ENCODE results near the gene SV2C.
"Not testable (repeated sequence)": the region's sequence is repeated elsewhere in the genome, so short reads cannot be mapped to it uniquely, and the experiment has no call there.

SV2C gene, protein sequence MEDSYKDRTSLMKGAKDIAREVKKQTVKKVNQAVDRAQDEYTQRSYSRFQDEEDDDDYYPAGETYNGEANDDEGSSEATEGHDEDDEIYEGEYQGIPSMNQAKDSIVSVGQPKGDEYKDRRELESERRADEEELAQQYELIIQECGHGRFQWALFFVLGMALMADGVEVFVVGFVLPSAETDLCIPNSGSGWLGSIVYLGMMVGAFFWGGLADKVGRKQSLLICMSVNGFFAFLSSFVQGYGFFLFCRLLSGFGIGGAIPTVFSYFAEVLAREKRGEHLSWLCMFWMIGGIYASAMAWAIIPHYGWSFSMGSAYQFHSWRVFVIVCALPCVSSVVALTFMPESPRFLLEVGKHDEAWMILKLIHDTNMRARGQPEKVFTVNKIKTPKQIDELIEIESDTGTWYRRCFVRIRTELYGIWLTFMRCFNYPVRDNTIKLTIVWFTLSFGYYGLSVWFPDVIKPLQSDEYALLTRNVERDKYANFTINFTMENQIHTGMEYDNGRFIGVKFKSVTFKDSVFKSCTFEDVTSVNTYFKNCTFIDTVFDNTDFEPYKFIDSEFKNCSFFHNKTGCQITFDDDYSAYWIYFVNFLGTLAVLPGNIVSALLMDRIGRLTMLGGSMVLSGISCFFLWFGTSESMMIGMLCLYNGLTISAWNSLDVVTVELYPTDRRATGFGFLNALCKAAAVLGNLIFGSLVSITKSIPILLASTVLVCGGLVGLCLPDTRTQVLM

DNA sequence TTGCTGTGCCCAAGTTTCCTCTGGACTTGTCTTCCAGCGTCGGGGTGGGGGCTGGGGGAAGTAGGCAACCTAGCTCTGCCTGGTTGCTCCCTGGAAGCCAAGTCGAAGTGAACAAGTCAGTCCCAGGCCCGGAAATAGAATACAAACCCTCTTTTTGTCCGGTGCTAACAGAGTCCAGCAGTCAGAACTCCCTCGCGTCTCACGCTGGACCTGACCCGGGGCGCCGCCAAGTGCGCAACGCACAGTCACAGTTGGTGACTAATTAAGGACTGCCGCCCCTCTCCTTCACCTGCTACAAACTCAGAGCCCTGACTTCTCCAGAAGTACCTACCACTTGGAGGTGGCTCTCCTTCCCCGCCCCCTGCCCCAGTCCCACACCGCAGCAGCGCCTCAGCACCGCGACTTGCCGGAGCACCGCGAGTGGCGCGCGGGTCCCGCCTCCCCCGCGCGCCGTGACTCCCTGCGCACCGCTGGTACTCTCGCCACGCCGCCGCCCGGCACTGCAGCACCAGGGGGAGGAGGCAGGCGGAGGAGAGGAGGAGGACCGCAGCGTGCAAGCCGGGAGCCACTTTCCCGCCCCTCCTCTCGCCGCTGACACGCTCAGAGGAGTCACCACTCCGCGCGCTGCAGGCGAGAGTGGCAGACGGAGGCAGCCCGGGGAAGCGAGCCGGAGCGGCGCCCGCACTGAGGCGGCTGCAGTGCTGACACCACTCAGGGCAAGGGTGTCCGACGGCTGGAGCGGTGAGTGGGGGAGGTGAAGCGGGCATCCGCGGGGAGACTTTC, at the start of gene SV2C:
SV2C (plus strand) TSS at position 612 of the 783 bp plus-strand sequence. CDS start 48,368 bp downstream, outside the sequence.
- DNase-seq (ENCODE audit: low spot score in 2 of 2), result no peak
- ATAC-seq (replicated peaks; ENCODE audit: extremely low read depth, poor library complexity, severe bottlenecking), result peak; percentile 41
- Mint-ChIP-seq H3K27ac (ENCODE audit: low read depth) (peak within 1 kb of the TSS; percentile 33), H3K27me3 (peaks cover 96% of the 10 kb centered on the region), H3K36me3 (ENCODE audit: insufficient read depth) (peaks cover 4% of the 10 kb centered on the region), H3K9me3 (no peaks in the 10 kb centered on the region), H3K4me1 (peaks cover 23% of the 10 kb centered on the region), H3K4me3 (peak within 1 kb of the TSS; percentile 62)

DNA sequence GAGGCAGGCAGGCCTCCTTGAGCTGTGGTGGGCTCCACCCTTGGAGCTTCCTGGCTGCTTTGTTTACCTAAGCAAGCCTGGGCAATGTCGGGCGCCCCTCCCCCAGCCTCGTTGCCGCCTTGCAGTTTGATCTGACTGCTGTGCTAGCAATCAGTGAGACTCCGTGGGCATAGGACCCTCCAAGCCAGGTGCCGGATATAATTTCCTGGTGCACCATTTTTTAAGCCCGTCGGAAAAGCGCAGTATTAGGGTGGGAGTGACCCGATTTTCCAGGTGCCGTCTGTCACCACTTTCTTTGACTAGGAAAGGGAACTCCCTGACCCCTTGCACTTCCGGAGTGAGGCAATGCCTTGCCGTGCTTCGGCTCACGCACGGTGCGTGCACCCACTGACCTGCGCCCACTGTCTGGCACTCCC, 45.4 kb upstream of the SV2C start:
- H3K27ac Mint-ChIP-seq (ENCODE audit: low read depth); H3K36me3 Mint-ChIP-seq (ENCODE audit: insufficient read depth); H3K4me3 Mint-ChIP-seq; ATAC-seq (replicated peaks; ENCODE audit: extremely low read depth, poor library complexity, severe bottlenecking); H3K4me1 Mint-ChIP-seq; H3K9me3 Mint-ChIP-seq; DNase-seq (ENCODE audit: low spot score in 2 of 2): not testable (repeated sequence)
- peaks cover 77% of the 10 kb centered on the region for H3K27me3 Mint-ChIP-seq

DNA sequence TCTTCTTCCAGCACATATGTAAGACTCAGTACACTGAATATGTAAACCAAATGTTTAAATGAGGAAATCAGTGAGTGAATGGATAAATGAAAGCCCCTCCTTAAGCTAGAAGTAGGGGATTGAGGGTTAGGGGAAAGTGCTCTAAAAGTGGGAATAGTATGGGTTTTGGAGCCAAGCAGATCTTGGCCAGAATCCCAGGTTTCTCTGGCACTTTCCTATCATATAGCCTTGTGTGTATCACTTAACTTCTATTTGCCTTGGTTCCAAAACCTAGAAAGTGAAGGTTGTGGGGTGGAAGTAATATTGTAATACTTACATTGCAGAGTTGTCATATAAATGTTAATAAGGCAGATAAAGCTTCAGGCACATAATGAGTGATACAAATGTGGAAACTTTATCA, 45.0 kb upstream of the SV2C start:
- DNase-seq (ENCODE audit: low spot score in 2 of 2), result no peak
- Mint-ChIP-seq H3K4me3 (no peak overlapping the region), H3K9me3 (no peaks in the 10 kb centered on the region), H3K36me3 (ENCODE audit: insufficient read depth) (no peaks in the 10 kb centered on the region), H3K27me3 (peaks cover 82% of the 10 kb centered on the region), H3K27ac (ENCODE audit: low read depth) (no peak overlapping the region), H3K4me1 (peaks cover 6% of the 10 kb centered on the region)
- no peak for ATAC-seq (replicated peaks; ENCODE audit: extremely low read depth, poor library complexity, severe bottlenecking)

DNA sequence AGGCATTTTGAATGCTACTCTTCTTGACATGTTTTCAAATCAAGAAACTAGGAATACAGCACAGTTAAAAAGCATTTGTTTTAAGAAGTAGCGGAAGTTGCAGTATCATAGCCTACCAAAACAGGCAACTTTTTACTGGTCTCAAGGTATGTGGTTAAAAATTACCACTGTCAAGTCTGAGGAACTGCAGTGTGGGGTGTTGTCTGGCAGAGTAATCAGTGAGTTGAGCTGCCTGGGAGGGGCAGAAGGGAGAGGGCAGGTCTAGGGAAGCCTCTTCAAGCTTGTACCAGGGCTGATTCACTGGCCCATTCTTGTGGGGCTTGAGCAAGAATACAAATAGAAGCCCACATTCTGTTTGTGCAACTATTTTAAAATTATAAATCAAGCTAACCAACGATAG, 42.4 kb upstream of the SV2C start:
- Mint-ChIP-seq H3K4me3 (no peak overlapping the region), H3K36me3 (ENCODE audit: insufficient read depth) (no peaks in the 10 kb centered on the region), H3K9me3 (no peaks in the 10 kb centered on the region), H3K4me1 (peaks cover 6% of the 10 kb centered on the region), H3K27ac (ENCODE audit: low read depth) (no peak overlapping the region), H3K27me3 (peaks cover 93% of the 10 kb centered on the region)
- DNase-seq (ENCODE audit: low spot score in 2 of 2) (no peak), ATAC-seq (replicated peaks; ENCODE audit: extremely low read depth, poor library complexity, severe bottlenecking) (no peak)

DNA sequence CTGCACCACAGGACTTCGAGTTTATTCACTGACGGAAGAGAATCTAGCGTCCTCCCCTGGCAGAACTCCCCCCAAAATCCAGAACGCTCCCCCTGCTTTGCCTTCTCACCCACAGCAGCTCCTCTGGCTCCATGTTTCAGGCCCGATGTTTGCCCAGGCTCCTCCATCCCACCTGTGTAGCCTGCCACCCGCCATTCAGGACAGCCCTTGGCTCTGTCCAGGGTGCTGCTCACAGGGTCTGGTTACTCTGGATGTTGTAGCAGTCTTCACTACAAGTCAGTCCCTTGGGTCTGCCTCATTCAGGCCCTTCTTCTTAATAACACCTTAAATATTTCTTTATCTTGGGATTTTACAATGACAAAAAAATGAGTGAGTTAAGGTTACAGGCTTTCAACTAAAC, 41.3 kb upstream of the SV2C start:
- Mint-ChIP-seq H3K4me1 (peaks cover 6% of the 10 kb centered on the region), H3K9me3 (no peaks in the 10 kb centered on the region), H3K27me3 (peaks cover 98% of the 10 kb centered on the region), H3K36me3 (ENCODE audit: insufficient read depth) (no peaks in the 10 kb centered on the region), H3K27ac (ENCODE audit: low read depth) (no peak overlapping the region), H3K4me3 (no peak overlapping the region)
- DNase-seq (ENCODE audit: low spot score in 2 of 2) (no peak), ATAC-seq (replicated peaks; ENCODE audit: extremely low read depth, poor library complexity, severe bottlenecking) (no peak)

DNA sequence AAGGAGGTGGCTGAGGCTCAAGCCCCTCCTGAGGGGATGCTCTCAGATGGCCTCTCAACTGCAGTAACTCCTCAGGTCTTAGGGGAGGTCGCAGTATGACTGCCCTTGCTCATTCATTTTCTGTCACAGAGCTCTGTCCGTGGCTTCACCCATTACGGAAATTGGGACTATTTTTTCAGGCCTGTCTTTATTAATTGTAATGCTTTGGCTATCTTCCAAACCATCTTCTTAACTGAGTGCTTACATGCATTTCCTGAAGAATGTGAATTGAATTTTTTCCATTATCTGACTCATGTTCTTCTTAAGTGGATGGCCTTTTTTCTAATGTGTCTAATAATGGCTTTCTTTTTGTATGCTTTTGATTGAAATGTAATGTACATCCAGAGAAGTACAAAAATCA, 36.4 kb upstream of the SV2C start:
- Mint-ChIP-seq H3K36me3 (ENCODE audit: insufficient read depth) (no peaks in the 10 kb centered on the region), H3K27me3 (peaks cover 82% of the 10 kb centered on the region)

DNA sequence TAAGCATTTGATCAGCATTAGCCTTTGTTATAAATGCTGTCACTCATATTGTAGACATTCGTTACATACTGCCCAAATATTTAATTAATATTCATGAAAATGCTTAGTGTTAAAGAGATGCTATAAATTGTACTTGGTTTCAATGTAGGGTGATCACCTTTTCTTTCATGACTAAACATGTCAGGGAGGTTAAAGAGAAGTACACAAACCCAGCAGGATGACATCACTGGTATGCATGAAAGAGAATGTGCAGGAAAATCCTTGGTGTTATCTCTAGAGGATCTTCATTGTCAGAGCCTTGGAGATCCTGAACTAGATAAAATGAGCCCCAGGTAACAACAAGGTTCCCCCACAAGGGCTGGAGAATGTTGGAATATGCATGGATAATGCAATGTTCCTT, 33.0 kb upstream of the SV2C start:
- H3K36me3 Mint-ChIP-seq (ENCODE audit: insufficient read depth), result no peaks in the 10 kb centered on the region
- no peak overlapping the region for H3K4me3 Mint-ChIP-seq
- DNase-seq (ENCODE audit: low spot score in 2 of 2) (no peak), ATAC-seq (replicated peaks; ENCODE audit: extremely low read depth, poor library complexity, severe bottlenecking) (no peak)
- no peak overlapping the region for H3K27ac Mint-ChIP-seq (ENCODE audit: low read depth)
- peaks cover 57% of the 10 kb centered on the region for H3K27me3 Mint-ChIP-seq
- H3K9me3 Mint-ChIP-seq, result no peaks in the 10 kb centered on the region
- H3K4me1 Mint-ChIP-seq, result no peaks in the 10 kb centered on the region

More for the DNA sequence above, 36.4 kb upstream of the SV2C start:
- ATAC-seq (replicated peaks; ENCODE audit: extremely low read depth, poor library complexity, severe bottlenecking) (no peak), DNase-seq (ENCODE audit: low spot score in 2 of 2) (no peak)
- Mint-ChIP-seq H3K9me3 (no peaks in the 10 kb centered on the region), H3K27ac (ENCODE audit: low read depth) (no peak overlapping the region), H3K4me1 (no peaks in the 10 kb centered on the region), H3K4me3 (no peak overlapping the region)

DNA sequence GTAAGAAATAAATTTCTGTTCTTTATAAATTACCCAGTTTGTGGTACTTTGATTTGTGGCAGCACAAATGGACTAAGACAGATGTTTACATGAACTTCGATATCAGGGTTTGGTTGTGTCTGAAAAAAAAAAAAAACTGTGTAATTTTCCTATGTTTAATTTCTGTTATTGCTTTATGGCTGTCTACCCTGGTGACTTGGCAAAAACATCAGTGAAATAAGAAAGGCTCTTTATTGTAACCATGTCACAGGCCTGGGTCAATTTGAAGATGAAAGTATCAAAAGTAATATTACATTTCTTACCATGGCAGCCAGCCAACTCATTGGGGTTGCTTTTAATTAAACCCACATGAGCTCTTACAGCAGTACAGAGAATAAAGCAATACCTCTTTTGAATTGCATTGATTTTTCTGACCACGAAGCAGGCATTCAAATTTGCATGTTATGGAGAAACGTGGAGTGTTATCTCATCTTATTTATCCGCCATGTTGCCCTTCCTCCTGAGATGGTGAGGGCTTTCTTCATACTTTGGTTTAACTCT, 20.6 kb upstream of the SV2C start:
- DNase-seq (ENCODE audit: low spot score in 2 of 2) (no peak), ATAC-seq (replicated peaks; ENCODE audit: extremely low read depth, poor library complexity, severe bottlenecking) (no peak)
- Mint-ChIP-seq H3K9me3 (no peaks in the 10 kb centered on the region), H3K27me3 (peaks cover 55% of the 10 kb centered on the region), H3K27ac (ENCODE audit: low read depth) (no peak overlapping the region), H3K4me1 (peaks cover 5% of the 10 kb centered on the region), H3K36me3 (ENCODE audit: insufficient read depth) (no peaks in the 10 kb centered on the region), H3K4me3 (no peak overlapping the region)

DNA sequence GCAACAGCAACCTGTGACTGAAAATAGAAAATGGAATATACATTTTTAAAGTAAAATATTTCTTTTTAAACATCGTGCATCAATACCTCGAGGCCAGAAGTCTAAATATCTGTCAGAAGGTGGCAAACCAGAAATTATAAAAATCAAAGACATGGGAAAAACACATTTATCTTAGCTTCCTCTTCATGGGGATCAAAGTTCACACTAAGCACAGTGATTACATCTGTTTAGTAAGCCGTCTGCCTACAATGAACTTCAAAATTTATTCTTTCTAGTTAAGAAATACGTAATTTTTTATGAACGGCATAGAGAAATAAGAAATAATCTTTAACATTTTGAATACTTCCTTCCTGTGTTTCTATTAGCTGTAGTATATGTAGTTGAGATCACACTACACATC, 17.9 kb upstream of the SV2C start:
- Mint-ChIP-seq H3K4me1 (peaks cover 4% of the 10 kb centered on the region), H3K27me3 (peaks cover 58% of the 10 kb centered on the region), H3K4me3 (no peak overlapping the region), H3K27ac (ENCODE audit: low read depth) (no peak overlapping the region), H3K36me3 (ENCODE audit: insufficient read depth) (no peaks in the 10 kb centered on the region), H3K9me3 (no peaks in the 10 kb centered on the region)
- ATAC-seq (replicated peaks; ENCODE audit: extremely low read depth, poor library complexity, severe bottlenecking) (no peak), DNase-seq (ENCODE audit: low spot score in 2 of 2) (no peak)

DNA sequence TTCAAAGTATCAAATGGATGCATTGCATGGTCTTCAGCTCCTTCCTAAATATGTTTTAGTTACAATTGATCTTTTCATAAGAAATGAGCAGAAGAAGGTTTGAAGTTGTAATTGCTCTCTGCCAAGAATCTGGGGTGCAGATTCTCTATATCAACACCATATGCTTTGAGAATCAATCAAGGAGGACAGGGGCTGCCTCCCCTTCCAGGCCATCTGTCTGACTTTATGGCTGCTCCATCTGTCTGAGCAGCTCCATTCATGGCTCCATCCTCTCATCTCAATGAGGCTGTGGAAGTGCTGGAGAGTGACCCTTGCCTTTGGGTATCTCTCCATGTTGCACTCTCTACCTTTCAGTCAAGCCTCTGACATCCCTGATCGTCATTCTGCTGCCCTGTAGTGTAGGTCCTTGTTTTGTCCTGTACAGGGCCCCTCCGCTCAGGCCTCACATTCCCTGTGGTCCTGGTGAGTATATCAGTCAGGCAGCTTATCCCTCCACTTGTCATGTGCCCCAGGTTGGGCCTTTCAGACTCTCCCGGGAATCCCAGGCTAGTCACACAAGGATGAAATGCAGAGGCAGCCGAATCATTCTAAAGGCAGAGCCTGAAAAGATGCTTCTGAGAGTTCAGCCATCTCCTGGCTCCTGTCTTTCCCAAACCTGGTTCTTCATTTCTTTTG, 14.0 kb upstream of the SV2C start:
- Mint-ChIP-seq H3K36me3 (ENCODE audit: insufficient read depth) (no peaks in the 10 kb centered on the region), H3K9me3 (no peaks in the 10 kb centered on the region), H3K4me3 (no peak overlapping the region), H3K4me1 (no peaks in the 10 kb centered on the region), H3K27me3 (peaks cover 70% of the 10 kb centered on the region), H3K27ac (ENCODE audit: low read depth) (no peak overlapping the region)
- no peak for ATAC-seq (replicated peaks; ENCODE audit: extremely low read depth, poor library complexity, severe bottlenecking)
- DNase-seq (ENCODE audit: low spot score in 2 of 2), result no peak

DNA sequence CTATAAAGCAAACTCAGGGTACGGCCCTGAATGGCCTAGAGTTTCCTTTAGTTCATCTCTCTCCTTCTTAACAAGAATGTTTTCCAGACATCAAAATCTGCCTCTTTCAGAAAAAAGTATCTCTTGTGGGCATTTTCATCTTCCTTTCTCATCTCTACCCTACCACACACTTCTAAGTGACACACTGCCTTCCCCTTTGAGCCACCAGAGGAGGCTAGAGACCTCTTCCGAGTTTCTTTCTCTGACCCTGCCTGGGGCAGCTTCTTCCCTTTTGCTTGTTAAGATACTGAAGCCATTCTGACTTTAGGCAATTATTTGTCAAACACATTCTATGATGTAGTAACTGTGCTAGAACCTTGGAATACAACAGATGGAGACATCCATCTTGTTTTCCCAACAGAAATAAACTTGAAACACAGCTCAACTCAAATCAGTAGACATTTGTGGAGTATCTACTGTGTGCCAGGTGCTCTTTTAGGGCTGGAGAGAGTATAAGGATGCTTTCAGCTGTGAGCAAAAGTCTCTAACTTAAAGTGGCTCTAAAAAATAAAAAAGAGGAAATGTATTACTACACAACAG, 8.6 kb upstream of the SV2C start:
- no peak for ATAC-seq (replicated peaks; ENCODE audit: extremely low read depth, poor library complexity, severe bottlenecking)
- Mint-ChIP-seq H3K36me3 (ENCODE audit: insufficient read depth) (no peaks in the 10 kb centered on the region), H3K4me3 (no peak overlapping the region), H3K4me1 (no peaks in the 10 kb centered on the region), H3K27ac (ENCODE audit: low read depth) (no peak overlapping the region), H3K27me3 (peaks cover 90% of the 10 kb centered on the region), H3K9me3 (no peaks in the 10 kb centered on the region)
- DNase-seq (ENCODE audit: low spot score in 2 of 2), result no peak

All from central memory CD8-positive, alpha-beta T cell (primary cell).